ENCODE results near the gene SEC22A.

SEC22A gene

DNA sequence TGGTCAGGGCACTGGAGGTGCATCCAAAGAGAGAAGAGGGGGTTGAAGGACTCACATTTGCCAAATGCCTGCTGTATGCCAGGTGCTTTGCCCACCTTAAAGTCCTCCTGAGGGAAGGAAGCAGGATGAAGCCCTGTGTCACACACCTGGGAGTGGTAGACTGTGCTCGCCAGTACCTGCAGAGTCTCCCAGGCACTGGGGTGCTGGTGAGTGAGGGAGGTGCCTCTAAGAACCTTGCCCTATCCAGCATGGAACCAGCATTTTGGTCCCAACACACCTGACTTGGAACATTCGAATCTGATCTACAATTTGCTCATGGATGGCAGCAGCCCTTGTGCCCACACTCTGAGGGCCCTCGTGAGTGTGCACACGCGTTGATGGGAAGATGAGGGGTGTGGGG lies 76.7 kb downstream of the SEC22A start:
- Histone ChIP-seq H3K27me3 (ENCODE audit: control insufficient read depth in 3 of 3, insufficient read depth in 3 of 3, low read depth in 1 of 3, low read length in 3 of 3) (no peaks in the 10 kb centered on the region), H4K91ac (ENCODE audit: low read depth, low read length, poor library complexity) (no peak overlapping the region), H3K18ac (ENCODE audit: low read length) (no peak overlapping the region), H2BK120ac (ENCODE audit: low read depth, low read length) (no peak overlapping the region), H3K9me3 (replicated peaks in 1 of 2; ENCODE audit: control insufficient read depth in 2 of 2, insufficient read depth in 1 of 2, low read depth in 1 of 2, low read length in 2 of 2) (peaks cover 0 to 2% of the 10 kb centered on the region in 2 donors), H3K23ac (ENCODE audit: low read depth, low read length, poor library complexity) (no peak overlapping the region), H3K14ac (ENCODE audit: low read length) (no peak overlapping the region), H3K9ac (ENCODE audit: low read depth, low read length, poor library complexity) (no peak overlapping the region), H3K36me3 (replicated peaks in 1 of 2; ENCODE audit: control insufficient read depth in 2 of 2, insufficient read depth in 2 of 2, low read length in 2 of 2) (no peaks in the 10 kb centered on the region), H2BK5ac (ENCODE audit: low read length) (peak overlapping the region; percentile 5), H3K4me1 (ENCODE audit: control insufficient read depth in 2 of 2, insufficient read depth in 1 of 2, low read depth in 1 of 2, low read length in 2 of 2) (peaks cover 1 to 6% of the 10 kb centered on the region in 2 donors), H3K4me3 (ENCODE audit: low read length in 2 of 2) (no peak overlapping the region), H3K27ac (replicated peaks; ENCODE audit: low read length) (no peak overlapping the region), H3K79me1 (ENCODE audit: low read depth, low read length) (no peaks in the 10 kb centered on the region), H3K4me2 (ENCODE audit: insufficient read depth, low read length, poor library complexity, severe bottlenecking) (no peak overlapping the region), H4K8ac (ENCODE audit: low read depth, low read length) (peak overlapping the region; percentile 33), H2BK12ac (ENCODE audit: low read length) (no peak overlapping the region), H2BK15ac (ENCODE audit: low read length) (no peak overlapping the region), H2AK5ac (ENCODE audit: low read depth, low read length) (no peak overlapping the region), H2AFZ (ENCODE audit: low read length) (no peak overlapping the region), H3K4ac (ENCODE audit: low read length) (no peak overlapping the region)
- WGBS, 2 donors (ENCODE audit: extremely low coverage in 2 of 2, insufficient read length in 2 of 2, insufficient replicate concordance in 1 of 2): no CpG with 5 or more reads among the region's 5 CpGs
- DNase-seq (ENCODE audit: low spot score): no peak

DNA sequence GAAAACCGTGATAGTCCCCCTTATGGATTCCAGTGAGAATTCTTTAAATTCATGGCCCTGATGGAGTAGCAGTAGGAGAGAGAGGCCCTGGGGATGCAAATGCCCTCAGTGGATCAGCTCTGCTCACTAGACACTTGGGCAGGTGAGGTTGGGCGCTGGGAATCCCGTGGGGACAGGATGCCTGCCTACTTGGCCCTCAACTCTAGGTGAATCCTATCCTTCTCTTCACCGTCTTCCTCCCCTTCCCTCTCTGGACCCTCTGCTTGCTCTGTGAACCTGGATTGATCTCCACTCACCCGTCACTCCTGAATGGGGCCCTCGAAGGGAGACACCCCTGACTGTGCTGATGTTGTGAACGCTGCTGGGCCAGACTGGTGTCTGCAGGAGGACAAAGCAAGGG lies 77.4 kb downstream of the SEC22A start:
- H3K4me1 ChIP-seq (ENCODE audit: control insufficient read depth in 2 of 2, insufficient read depth in 1 of 2, low read depth in 1 of 2, low read length in 2 of 2): peaks cover 1 to 6% of the 10 kb centered on the region in 2 donors
- H3K18ac ChIP-seq (ENCODE audit: low read length): peak overlapping the region; percentile 21
- H3K36me3 ChIP-seq (replicated peaks in 1 of 2; ENCODE audit: control insufficient read depth in 2 of 2, insufficient read depth in 2 of 2, low read length in 2 of 2): no peaks in the 10 kb centered on the region
- H3K23ac ChIP-seq (ENCODE audit: low read depth, low read length, poor library complexity): no peak overlapping the region
- no peak overlapping the region for H2BK12ac ChIP-seq (ENCODE audit: low read length)
- H3K4ac ChIP-seq (ENCODE audit: low read length): no peak overlapping the region
- no peak overlapping the region for H2AK5ac ChIP-seq (ENCODE audit: low read depth, low read length)
- no peaks in the 10 kb centered on the region for H3K27me3 ChIP-seq (ENCODE audit: control insufficient read depth in 3 of 3, insufficient read depth in 3 of 3, low read depth in 1 of 3, low read length in 3 of 3)
- H3K14ac ChIP-seq (ENCODE audit: low read length): no peak overlapping the region
- no peak overlapping the region for H2AFZ ChIP-seq (ENCODE audit: low read length)
- no peak overlapping the region for H3K9ac ChIP-seq (ENCODE audit: low read depth, low read length, poor library complexity)
- H2BK120ac ChIP-seq (ENCODE audit: low read depth, low read length): no peak overlapping the region
- H2BK15ac ChIP-seq (ENCODE audit: low read length): no peak overlapping the region
- H2BK5ac ChIP-seq (ENCODE audit: low read length): no peak overlapping the region
- no CpG with 5 or more reads among the region's 7 CpGs for WGBS, 2 donors (ENCODE audit: extremely low coverage in 2 of 2, insufficient read length in 2 of 2, insufficient replicate concordance in 1 of 2)
- H4K91ac ChIP-seq (ENCODE audit: low read depth, low read length, poor library complexity): no peak overlapping the region
- peaks cover 0 to 2% of the 10 kb centered on the region in 2 donors for H3K9me3 ChIP-seq (replicated peaks in 1 of 2; ENCODE audit: control insufficient read depth in 2 of 2, insufficient read depth in 1 of 2, low read depth in 1 of 2, low read length in 2 of 2)
- no peak overlapping the region for H4K8ac ChIP-seq (ENCODE audit: low read depth, low read length)
- no peak overlapping the region for H3K27ac ChIP-seq (replicated peaks; ENCODE audit: low read length)
- no peaks in the 10 kb centered on the region for H3K79me1 ChIP-seq (ENCODE audit: low read depth, low read length)
- no peak for DNase-seq (ENCODE audit: low spot score)
- H3K4me3 ChIP-seq (ENCODE audit: low read length in 2 of 2): no peak overlapping the region
- H3K4me2 ChIP-seq (ENCODE audit: insufficient read depth, low read length, poor library complexity, severe bottlenecking): no peak overlapping the region

DNA sequence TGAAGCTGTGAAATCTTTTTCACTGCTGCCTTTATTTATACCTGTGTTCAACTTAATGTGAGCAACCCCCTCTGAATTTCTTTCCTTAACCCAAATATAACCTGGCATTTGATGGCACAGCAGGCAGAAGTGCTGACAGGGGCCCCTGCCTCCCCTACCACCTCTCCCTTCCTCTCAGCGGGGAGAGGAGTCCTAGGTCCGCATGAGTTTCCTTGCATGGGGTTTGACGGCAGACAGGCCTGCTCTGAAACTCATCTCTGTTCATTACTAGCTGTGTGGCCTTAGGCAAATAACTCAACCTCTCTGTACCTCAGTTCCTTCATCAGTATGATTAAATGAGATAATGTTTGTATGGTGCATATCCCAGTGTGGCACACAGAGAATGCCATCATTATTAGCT lies 79.7 kb downstream of the SEC22A start:
- Histone ChIP-seq H2AK5ac (ENCODE audit: low read depth, low read length) (no peak overlapping the region), H3K27me3 (ENCODE audit: control insufficient read depth in 3 of 3, insufficient read depth in 3 of 3, low read depth in 1 of 3, low read length in 3 of 3) (no peaks in the 10 kb centered on the region), H3K18ac (ENCODE audit: low read length) (no peak overlapping the region), H3K4ac (ENCODE audit: low read length) (no peak overlapping the region), H4K8ac (ENCODE audit: low read depth, low read length) (no peak overlapping the region), H2BK5ac (ENCODE audit: low read length) (no peak overlapping the region), H3K9ac (ENCODE audit: low read depth, low read length, poor library complexity) (no peak overlapping the region), H3K4me2 (ENCODE audit: insufficient read depth, low read length, poor library complexity, severe bottlenecking) (no peak overlapping the region), H3K4me1 (ENCODE audit: control insufficient read depth in 2 of 2, insufficient read depth in 1 of 2, low read depth in 1 of 2, low read length in 2 of 2) (peaks cover 0 to 5% of the 10 kb centered on the region in 2 donors), H3K36me3 (replicated peaks in 1 of 2; ENCODE audit: control insufficient read depth in 2 of 2, insufficient read depth in 2 of 2, low read length in 2 of 2) (no peaks in the 10 kb centered on the region), H3K9me3 (replicated peaks in 1 of 2; ENCODE audit: control insufficient read depth in 2 of 2, insufficient read depth in 1 of 2, low read depth in 1 of 2, low read length in 2 of 2) (peaks cover 0 to 2% of the 10 kb centered on the region in 2 donors), H3K14ac (ENCODE audit: low read length) (no peak overlapping the region), H2BK15ac (ENCODE audit: low read length) (no peak overlapping the region), H4K91ac (ENCODE audit: low read depth, low read length, poor library complexity) (no peak overlapping the region), H2AFZ (ENCODE audit: low read length) (no peak overlapping the region), H2BK12ac (ENCODE audit: low read length) (no peak overlapping the region), H3K27ac (replicated peaks; ENCODE audit: low read length) (no peak overlapping the region), H3K4me3 (ENCODE audit: low read length in 2 of 2) (no peak overlapping the region), H3K23ac (ENCODE audit: low read depth, low read length, poor library complexity) (no peak overlapping the region), H3K79me1 (ENCODE audit: low read depth, low read length) (no peaks in the 10 kb centered on the region), H2BK120ac (ENCODE audit: low read depth, low read length) (no peak overlapping the region)
- no CpG with 5 or more reads among the region's 3 CpGs for WGBS, 2 donors (ENCODE audit: extremely low coverage in 2 of 2, insufficient read length in 2 of 2, insufficient replicate concordance in 1 of 2)
- no peak for DNase-seq (ENCODE audit: low spot score)

DNA sequence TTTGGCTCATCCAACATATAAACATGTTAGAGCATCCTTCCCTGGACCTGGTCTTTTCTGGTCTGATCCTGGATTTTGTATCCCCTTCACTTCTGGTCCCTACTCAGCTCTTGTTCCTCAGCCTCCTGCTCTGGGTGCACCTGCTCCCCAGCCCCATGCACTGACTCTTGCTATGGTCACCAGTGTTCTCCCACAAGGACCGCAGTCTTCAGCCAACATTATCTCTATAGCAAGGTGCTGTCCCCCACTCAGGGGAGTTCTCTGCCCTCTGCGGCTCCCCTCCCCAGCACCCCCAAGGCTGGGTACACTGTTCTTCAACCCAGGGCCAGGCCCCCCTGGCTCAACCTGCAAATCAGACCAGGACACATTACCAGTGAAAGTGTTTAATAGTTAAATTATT lies 80.2 kb downstream of the SEC22A start:
- no peak overlapping the region for H2AFZ ChIP-seq (ENCODE audit: low read length)
- WGBS, 2 donors (ENCODE audit: extremely low coverage in 2 of 2, insufficient read length in 2 of 2, insufficient replicate concordance in 1 of 2): no CpG with 5 or more reads among the region's 2 CpGs
- H3K9ac ChIP-seq (ENCODE audit: low read depth, low read length, poor library complexity): no peak overlapping the region
- peaks cover 0 to 2% of the 10 kb centered on the region in 2 donors for H3K9me3 ChIP-seq (replicated peaks in 1 of 2; ENCODE audit: control insufficient read depth in 2 of 2, insufficient read depth in 1 of 2, low read depth in 1 of 2, low read length in 2 of 2)
- H3K14ac ChIP-seq (ENCODE audit: low read length): no peak overlapping the region
- H3K36me3 ChIP-seq (replicated peaks in 1 of 2; ENCODE audit: control insufficient read depth in 2 of 2, insufficient read depth in 2 of 2, low read length in 2 of 2): no peaks in the 10 kb centered on the region
- H2BK120ac ChIP-seq (ENCODE audit: low read depth, low read length): no peak overlapping the region
- DNase-seq (ENCODE audit: low spot score): no peak
- H2BK5ac ChIP-seq (ENCODE audit: low read length): no peak overlapping the region
- no peak overlapping the region for H3K18ac ChIP-seq (ENCODE audit: low read length)
- no peak overlapping the region for H3K27ac ChIP-seq (replicated peaks; ENCODE audit: low read length)
- H3K4me1 ChIP-seq (ENCODE audit: control insufficient read depth in 2 of 2, insufficient read depth in 1 of 2, low read depth in 1 of 2, low read length in 2 of 2): no peaks in the 10 kb centered on the region
- peak overlapping the region in 1 of 2 donors; percentile 32 for H3K4me3 ChIP-seq (ENCODE audit: low read length in 2 of 2)
- no peak overlapping the region for H4K8ac ChIP-seq (ENCODE audit: low read depth, low read length)
- no peaks in the 10 kb centered on the region for H3K79me1 ChIP-seq (ENCODE audit: low read depth, low read length)
- no peak overlapping the region for H4K91ac ChIP-seq (ENCODE audit: low read depth, low read length, poor library complexity)
- H3K23ac ChIP-seq (ENCODE audit: low read depth, low read length, poor library complexity): no peak overlapping the region
- H3K4ac ChIP-seq (ENCODE audit: low read length): no peak overlapping the region
- H2AK5ac ChIP-seq (ENCODE audit: low read depth, low read length): no peak overlapping the region
- H2BK15ac ChIP-seq (ENCODE audit: low read length): no peak overlapping the region
- H3K4me2 ChIP-seq (ENCODE audit: insufficient read depth, low read length, poor library complexity, severe bottlenecking): no peak overlapping the region
- peaks cover 0 to 1% (median 0%) of the 10 kb centered on the region in 3 experiments for H3K27me3 ChIP-seq (ENCODE audit: control insufficient read depth in 3 of 3, insufficient read depth in 3 of 3, low read depth in 1 of 3, low read length in 3 of 3)
- H2BK12ac ChIP-seq (ENCODE audit: low read length): no peak overlapping the region
